Esophagus muscularis mucosa (tissue), 4 donors: ENCODE data around the gene NRG2. TPM values are rescaled to one million over a fixed set of nuclear protein-coding genes. Genes with fewer than 3 reads are reported as not detected.

Source experiments
- DNase-seq: peaks from one replicate; pipeline ENCODE4 v3.0.0-alpha.2; 2017; ENCODE audit errors: extremely low spot score
- H3K27ac ChIP-seq, 4 donors: fragments of 200-600 bp; sonication (generic); replicated peaks in 1 of 4; 1 replicate in 3 of 4; 2 replicates in 1 of 4; pipeline ENCODE4 v1.5.1; 2016 to 2019; ENCODE audit warnings: mild to moderate bottlenecking in 1 of 4
- H3K27me3 ChIP-seq, 4 donors: fragments of 200-600 bp; sonication (generic); one replicate each; pipeline versions ENCODE4 v1.5.1 to v1.6.0; 2016 to 2019
- H3K36me3 ChIP-seq, 4 donors: fragments of 200-600 bp; sonication (generic); one replicate each; pipeline ENCODE4 v1.5.1; 2016 to 2019
- H3K4me1 ChIP-seq, 4 donors: fragments of 200-600 bp; sonication (generic); one replicate each; pipeline ENCODE4 v1.5.1; 2016 to 2019
- H3K4me3 ChIP-seq, 4 donors: fragments of 200-600 bp; sonication (generic); 1 replicate in 2 of 4; 2 replicates in 2 of 4; pipeline ENCODE4 v1.5.1; 2016 to 2019; ENCODE audit warnings: mild to moderate bottlenecking in 4 of 4, moderate library complexity in 1 of 4
- H3K9me3 ChIP-seq, 4 donors: fragments of 200-600 bp; sonication (generic); 1 replicate in 3 of 4; 2 replicates in 1 of 4; pipeline ENCODE4 v1.5.1; 2016 to 2019
- EP300 ChIP-seq: sonication (generic); formaldehyde crosslinking; IDR thresholded peaks from one replicate; pipeline ENCODE4 v1.6.1; 2017; ENCODE audit warnings: antibody characterized with exemption
- POLR2A ChIP-seq: fragments of 450-650 bp; IDR thresholded peaks from one replicate; pipeline ENCODE4 v1.6.1; 2017; ENCODE audit warnings: antibody characterized with exemption, moderate library complexity, mild to moderate bottlenecking, low read depth
- POLR2AphosphoS5 ChIP-seq, 2 donors: sonication (generic); formaldehyde crosslinking; IDR thresholded peaks; one replicate each; pipeline ENCODE4 v1.6.1; 2017; ENCODE audit warnings: antibody characterized with exemption in 2 of 2
- WGBS: methylation state at CpG from one replicate; pipeline ENCODE4 v1.1.5; 2018; 5-methylcytosine and 5-hydroxymethylcytosine counted together
- intact Hi-C: fragments of 100-400 bp; cut with DNase I; formaldehyde crosslinking; loops from one replicate; pipeline ENCODE4 v1.15.1; 2023
- total RNA-seq, 4 donors: library from RNA; depleted of rRNA; stranded (reverse); fragments of >200 nt; gene quantifications; one replicate each; pipeline versions ENCODE4 v1.1.0 to v1.2.1, GENCODE V29; 2016
- TF ChIP-seq, protein P1 (sequence below), 3 experiments: fragments of 200-600 bp in 2 of 3; fragments of 450-650 bp in 1 of 3; sonication (generic) in 2 of 3; IDR thresholded peaks; one replicate each; pipeline ENCODE4 v1.5.1; 2017 to 2019; ENCODE audit warnings: antibody characterized with exemption in 3 of 3, mild to moderate bottlenecking in 2 of 3, moderate library complexity in 1 of 3

The NRG2 gene
- total RNA-seq, 4 donors from 2014 or later, result 2.8 to 5.0 (median 4.1) TPM

DNA sequence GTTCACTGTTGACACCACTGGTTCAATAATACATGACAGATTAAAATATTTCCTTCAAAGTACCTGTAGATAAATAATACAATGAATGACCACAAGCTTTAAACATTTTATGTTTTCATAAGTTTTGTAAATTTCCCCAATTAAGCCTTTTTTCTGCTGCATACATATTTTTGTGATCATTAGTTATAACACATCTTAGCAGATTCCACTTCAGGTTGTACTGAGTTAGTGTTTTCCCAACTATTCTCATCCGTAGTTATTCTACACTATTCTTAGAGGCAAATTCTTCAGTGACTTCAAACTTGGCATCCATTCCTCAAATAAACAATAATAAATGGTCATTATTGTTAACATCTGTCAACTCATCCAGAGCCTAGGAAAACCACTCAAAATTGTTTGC, 100.9 kb downstream of the NRG2 start:
- WGBS, result 0% methylated on average over 1 of the region's 1 CpG
- intact Hi-C loops, result no loop called here
- Histone ChIP-seq H3K9me3 (peaks cover 0 to 22% (median 15%) of the 10 kb centered on the region in 4 donors), H3K4me1 (no peaks in the 10 kb centered on the region), H3K36me3 (no peaks in the 10 kb centered on the region), H3K4me3 (no peak overlapping the region), H3K27me3 (no peaks in the 10 kb centered on the region), H3K27ac (no peak overlapping the region)
- TF ChIP-seq, protein P1, sequence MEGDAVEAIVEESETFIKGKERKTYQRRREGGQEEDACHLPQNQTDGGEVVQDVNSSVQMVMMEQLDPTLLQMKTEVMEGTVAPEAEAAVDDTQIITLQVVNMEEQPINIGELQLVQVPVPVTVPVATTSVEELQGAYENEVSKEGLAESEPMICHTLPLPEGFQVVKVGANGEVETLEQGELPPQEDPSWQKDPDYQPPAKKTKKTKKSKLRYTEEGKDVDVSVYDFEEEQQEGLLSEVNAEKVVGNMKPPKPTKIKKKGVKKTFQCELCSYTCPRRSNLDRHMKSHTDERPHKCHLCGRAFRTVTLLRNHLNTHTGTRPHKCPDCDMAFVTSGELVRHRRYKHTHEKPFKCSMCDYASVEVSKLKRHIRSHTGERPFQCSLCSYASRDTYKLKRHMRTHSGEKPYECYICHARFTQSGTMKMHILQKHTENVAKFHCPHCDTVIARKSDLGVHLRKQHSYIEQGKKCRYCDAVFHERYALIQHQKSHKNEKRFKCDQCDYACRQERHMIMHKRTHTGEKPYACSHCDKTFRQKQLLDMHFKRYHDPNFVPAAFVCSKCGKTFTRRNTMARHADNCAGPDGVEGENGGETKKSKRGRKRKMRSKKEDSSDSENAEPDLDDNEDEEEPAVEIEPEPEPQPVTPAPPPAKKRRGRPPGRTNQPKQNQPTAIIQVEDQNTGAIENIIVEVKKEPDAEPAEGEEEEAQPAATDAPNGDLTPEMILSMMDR (IDR thresholded peaks at IDR 0.05), result no peak
- TF ChIP-seq POLR2AphosphoS5 (IDR thresholded peaks at IDR 0.05) (no peak), EP300 (no peak), POLR2A (no peak)
- no peak for DNase-seq

DNA sequence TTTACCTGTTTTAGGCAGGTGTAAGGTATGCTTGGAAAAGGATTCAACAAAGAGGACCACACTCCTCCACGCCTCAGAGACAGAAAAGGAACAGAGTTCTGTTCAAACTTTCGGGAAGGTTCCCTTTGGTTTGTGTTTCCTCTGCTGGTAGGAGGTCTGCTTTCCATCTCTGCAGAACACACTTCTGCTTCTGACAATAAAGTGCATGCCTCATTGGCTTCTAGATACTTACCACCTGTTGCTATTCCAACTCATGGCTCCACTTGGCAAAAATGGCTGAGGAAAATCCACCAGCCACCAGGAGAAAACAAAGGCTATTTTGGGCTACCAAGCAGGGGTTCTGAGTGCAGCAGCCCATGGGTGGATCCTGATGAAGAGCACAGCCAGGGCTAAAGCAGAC, 112.7 kb downstream of the NRG2 start:
- Histone ChIP-seq H3K36me3 (no peaks in the 10 kb centered on the region), H3K4me1 (no peaks in the 10 kb centered on the region), H3K9me3 (no peaks in the 10 kb centered on the region), H3K27ac (no peak overlapping the region), H3K27me3 (no peaks in the 10 kb centered on the region), H3K4me3 (no peak overlapping the region)
- no peak for DNase-seq
- intact Hi-C loops, result no loop called here
- 76% methylated on average over 2 of the region's 2 CpGs for WGBS
- TF ChIP-seq POLR2AphosphoS5 (IDR thresholded peaks at IDR 0.05), result no peak
- no peak for TF ChIP-seq POLR2A
- no peak for TF ChIP-seq EP300
- TF ChIP-seq, protein P1 (IDR thresholded peaks at IDR 0.05), result no peak

DNA sequence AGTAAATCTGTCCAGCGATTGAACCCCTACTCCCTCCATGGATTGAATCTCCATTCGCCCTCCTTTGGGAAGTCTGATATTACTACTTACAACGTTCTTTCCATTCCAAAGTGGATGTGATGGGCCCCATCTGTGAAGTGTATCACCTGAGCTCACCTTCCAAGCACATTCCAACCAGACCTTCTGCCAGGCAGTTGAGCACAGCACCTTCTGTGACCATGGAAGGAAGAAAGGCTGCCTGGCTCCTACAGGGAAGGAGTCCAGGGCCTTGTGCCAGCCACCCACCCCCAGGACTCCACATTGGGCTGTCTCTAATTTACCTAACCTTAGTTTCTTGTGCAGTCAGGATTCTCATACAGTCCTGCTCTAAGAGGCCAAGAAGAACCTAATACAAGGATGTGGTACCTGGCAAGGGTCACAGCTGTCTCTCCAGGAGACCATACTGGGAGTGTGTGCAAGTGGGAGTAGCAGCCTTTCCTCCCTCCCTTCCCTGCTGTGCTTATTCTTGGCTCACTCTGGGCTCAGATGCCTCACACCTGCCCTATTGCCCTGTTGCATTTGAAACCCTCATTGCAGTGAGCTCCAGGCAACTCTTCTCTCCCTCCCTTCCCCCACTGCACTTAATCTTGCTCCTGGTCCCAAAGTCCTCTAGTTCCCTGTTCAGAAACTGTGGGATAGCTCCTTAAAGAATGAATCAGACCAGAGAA, 116.1 kb downstream of the NRG2 start:
- Histone ChIP-seq H3K27me3 (no peaks in the 10 kb centered on the region), H3K9me3 (no peaks in the 10 kb centered on the region), H3K36me3 (no peaks in the 10 kb centered on the region), H3K4me3 (no peak overlapping the region), H3K27ac (no peak overlapping the region), H3K4me1 (no peaks in the 10 kb centered on the region)
- TF ChIP-seq EP300 (no peak), POLR2A (no peak)
- 89% methylated on average over 3 of the region's 3 CpGs for WGBS
- intact Hi-C loops, result no loop called here
- DNase-seq, result no peak

DNA sequence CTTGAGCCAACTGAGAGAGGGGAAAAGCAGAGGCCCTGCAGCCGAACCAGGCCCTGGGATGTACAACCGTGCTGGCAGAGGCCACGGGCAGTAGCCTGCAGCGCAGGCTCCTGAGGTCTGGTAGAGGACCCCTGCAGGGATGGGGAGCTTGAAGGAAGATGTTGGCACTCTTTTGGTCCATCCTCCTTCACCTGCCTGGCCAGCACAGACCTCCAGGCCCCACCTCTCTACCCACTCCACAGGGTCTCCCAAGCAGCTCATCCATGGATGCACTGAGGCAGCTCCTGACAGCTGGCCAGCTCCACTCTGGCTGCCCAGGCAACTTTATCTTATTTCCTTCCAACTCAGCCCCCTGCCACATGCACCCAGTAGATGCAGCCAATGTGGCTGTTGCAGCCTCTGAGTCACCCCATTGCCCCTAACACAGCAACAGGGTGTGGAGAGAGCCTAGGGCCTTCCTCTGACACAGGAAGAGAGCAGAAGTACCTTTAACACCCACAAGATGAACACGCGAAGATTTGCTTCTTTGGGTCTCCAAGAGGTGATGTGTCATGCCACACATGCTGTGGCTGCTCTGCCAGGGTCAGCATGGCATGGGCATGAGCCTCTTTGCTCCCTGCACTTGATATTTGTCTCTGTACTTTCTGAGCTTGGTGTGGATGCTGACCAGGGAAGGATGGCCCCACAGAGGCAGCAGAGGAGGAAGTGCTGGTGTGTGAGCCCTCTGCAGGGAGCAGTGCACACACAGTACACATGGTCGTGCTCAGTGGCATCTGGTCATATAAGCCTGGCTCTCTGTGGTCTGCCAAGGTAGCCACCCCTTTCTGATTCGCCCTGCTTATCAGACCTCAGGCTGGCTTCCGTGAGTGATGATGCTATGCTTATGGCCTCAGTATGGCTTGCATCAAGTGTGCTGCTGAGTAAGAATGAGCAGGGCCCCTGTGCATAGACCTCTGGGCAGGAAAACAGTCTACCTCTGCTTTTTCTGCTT, 117.2 kb downstream of the NRG2 start:
- Histone ChIP-seq H3K27me3 (no peaks in the 10 kb centered on the region), H3K9me3 (no peaks in the 10 kb centered on the region), H3K4me3 (no peak overlapping the region), H3K36me3 (no peaks in the 10 kb centered on the region), H3K27ac (no peak overlapping the region), H3K4me1 (no peaks in the 10 kb centered on the region)
- peak; percentile 90 for DNase-seq
- intact Hi-C loops, result no loop called here
- TF ChIP-seq EP300 (no peak), POLR2A (no peak), POLR2AphosphoS5 (IDR thresholded peaks at IDR 0.05) (no peak)
- TF ChIP-seq, protein P1 (IDR thresholded peaks at IDR 0.05), result no peak
- 86% methylated on average over 9 of the region's 9 CpGs for WGBS

DNA sequence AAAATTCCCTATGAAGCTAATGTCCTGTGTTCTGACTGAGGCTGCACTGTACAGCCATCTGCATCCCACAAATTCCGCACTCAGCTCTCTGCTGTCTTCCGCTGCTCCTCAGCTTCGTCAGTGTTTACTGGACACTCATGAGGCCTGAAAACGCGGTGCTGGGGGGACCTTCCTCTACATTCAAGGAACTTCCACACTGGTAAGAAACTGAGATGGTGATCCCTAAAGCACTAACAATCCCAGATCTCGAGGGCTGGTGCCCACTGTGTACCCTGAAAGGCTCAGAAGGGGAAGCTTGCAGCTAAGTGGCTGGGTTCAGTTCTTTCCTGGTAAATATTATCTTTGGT, 117.9 kb downstream of the NRG2 start:
- H3K27ac ChIP-seq, result no peak overlapping the region
- TF ChIP-seq, protein P1 (IDR thresholded peaks at IDR 0.05), result no peak
- TF ChIP-seq POLR2AphosphoS5 (IDR thresholded peaks at IDR 0.05), result no peak
- TF ChIP-seq EP300, result no peak
- TF ChIP-seq POLR2A, result no peak
- 95% methylated on average over 6 of the region's 6 CpGs for WGBS
- H3K36me3 ChIP-seq, result no peaks in the 10 kb centered on the region
- H3K9me3 ChIP-seq, result no peaks in the 10 kb centered on the region
- DNase-seq, result no peak
- H3K4me1 ChIP-seq, result no peaks in the 10 kb centered on the region
- H3K4me3 ChIP-seq, result no peak overlapping the region
- no peaks in the 10 kb centered on the region for H3K27me3 ChIP-seq
- intact Hi-C loops, result no loop called here
